Tibial artery (tissue), 4 donors: ENCODE results near the gene NR3C2.

Experiments used
- DNase-seq, 2 donors: peaks; one replicate each; pipeline ENCODE4 v3.0.0-alpha.2; 2019
- H3K27ac ChIP-seq, 2 donors: fragments of 200-600 bp; sonication (generic) in 1 of 2; 1 replicate in 1 of 2; 2 replicates in 1 of 2; pipeline ENCODE4 v1.5.1; 2018 to 2019; ENCODE audit warnings: mild to moderate bottlenecking in 1 of 2
- H3K27me3 ChIP-seq, 2 donors: fragments of 200-600 bp; sonication (generic) in 1 of 2; one replicate each; pipeline versions ENCODE4 v1.5.1 to v1.6.0; 2016 to 2019
- H3K36me3 ChIP-seq, 3 donors: fragments of 200-600 bp; sonication (generic) in 2 of 3; one replicate each; pipeline ENCODE4 v1.5.1; 2016 to 2019; ENCODE audit warnings: mild to moderate bottlenecking in 2 of 3
- H3K4me1 ChIP-seq, 4 donors: fragments of 200-600 bp; sonication (generic) in 2 of 4; 1 replicate in 3 of 4; 2 replicates in 1 of 4; pipeline ENCODE4 v1.5.1; 2016 to 2019
- H3K4me3 ChIP-seq, 2 donors: fragments of 200-600 bp; sonication (generic) in 1 of 2; 1 replicate in 1 of 2; 2 replicates in 1 of 2; pipeline ENCODE4 v1.5.1; 2018 to 2019; ENCODE audit warnings: mild to moderate bottlenecking in 2 of 2
- H3K9me3 ChIP-seq, 3 donors: fragments of 200-600 bp; sonication (generic) in 1 of 3; one replicate each; pipeline ENCODE4 v1.5.1; 2016 to 2019
- CTCF ChIP-seq, 2 experiments: fragments of 200-600 bp in 1 of 2; fragments of 450-650 bp in 1 of 2; IDR thresholded peaks; one replicate each; pipeline ENCODE4 v1.5.1; 2017 to 2019; ENCODE audit warnings: antibody characterized with exemption in 2 of 2, mild to moderate bottlenecking in 1 of 2, moderate library complexity in 1 of 2
- intact Hi-C: fragments of 100-400 bp; cut with DNase I; formaldehyde crosslinking; loops from one replicate; pipeline ENCODE4 v1.15.0; 2023; ENCODE audit warnings: low total_unique reads

NR3C2 gene

GRCh38 chr4:148311526-148311925 is 130.7 kb downstream of the NR3C2 start:
- Histone ChIP-seq H3K27ac (no peak overlapping the region), H3K4me1 (peaks cover 0 to 8% (median 2%) of the 10 kb centered on the region in 4 donors), H3K9me3 (no peaks in the 10 kb centered on the region), H3K36me3 (no peaks in the 10 kb centered on the region), H3K4me3 (no peak overlapping the region), H3K27me3 (no peaks in the 10 kb centered on the region)
- intact Hi-C loops, result no loop called here
- no peak for TF ChIP-seq CTCF (IDR thresholded peaks at IDR 0.05)
- DNase-seq, result no peak

- no peaks in the 10 kb centered on the region for H3K27me3 ChIP-seq
- TF ChIP-seq CTCF (IDR thresholded peaks at IDR 0.05), result no peak
- H3K27ac ChIP-seq, result no peak overlapping the region
- H3K36me3 ChIP-seq, result no peaks in the 10 kb centered on the region
- no peak for DNase-seq
- intact Hi-C loops, result no loop called here
- no peak overlapping the region for H3K4me3 ChIP-seq
- no peaks in the 10 kb centered on the region for H3K9me3 ChIP-seq
- peaks cover 0 to 8% (median 2%) of the 10 kb centered on the region in 4 donors for H3K4me1 ChIP-seq
These were observed 131.5 kb downstream of the NR3C2 start for GRCh38 chr4:148310756-148311155.

GRCh38 chr4:148305751-148306150 is 136.5 kb downstream of the NR3C2 start:
- no peak for DNase-seq
- no peaks in the 10 kb centered on the region for H3K9me3 ChIP-seq
- no peak overlapping the region for H3K4me3 ChIP-seq
- no peaks in the 10 kb centered on the region for H3K36me3 ChIP-seq
- H3K27me3 ChIP-seq, result no peaks in the 10 kb centered on the region
- H3K27ac ChIP-seq, result no peak overlapping the region
- TF ChIP-seq CTCF (IDR thresholded peaks at IDR 0.05), result no peak
- no peaks in the 10 kb centered on the region for H3K4me1 ChIP-seq
- intact Hi-C loops, result no loop called here

- intact Hi-C loops, result no loop called here
- H3K27me3 ChIP-seq, result no peaks in the 10 kb centered on the region
- no peaks in the 10 kb centered on the region for H3K9me3 ChIP-seq
- TF ChIP-seq CTCF (IDR thresholded peaks at IDR 0.05), result no peak
- H3K36me3 ChIP-seq, result no peaks in the 10 kb centered on the region
- H3K4me1 ChIP-seq, result no peaks in the 10 kb centered on the region
- no peak for DNase-seq
- no peak overlapping the region for H3K27ac ChIP-seq
- no peak overlapping the region for H3K4me3 ChIP-seq
These were observed 139.8 kb downstream of the NR3C2 start for GRCh38 chr4:148302416-148302815.

- no peaks in the 10 kb centered on the region for H3K9me3 ChIP-seq
- H3K27me3 ChIP-seq, result no peaks in the 10 kb centered on the region
- H3K36me3 ChIP-seq, result no peaks in the 10 kb centered on the region
- TF ChIP-seq CTCF (IDR thresholded peaks at IDR 0.05), result no peak
- H3K4me1 ChIP-seq, result no peaks in the 10 kb centered on the region
- no peak overlapping the region for H3K4me3 ChIP-seq
- no peak overlapping the region for H3K27ac ChIP-seq
- DNase-seq, result no peak
- intact Hi-C loops, result no loop called here
These were observed 141.3 kb downstream of the NR3C2 start for GRCh38 chr4:148300877-148301276.

- TF ChIP-seq CTCF (IDR thresholded peaks at IDR 0.05), result no peak
- Histone ChIP-seq H3K4me3 (no peak overlapping the region), H3K4me1 (no peaks in the 10 kb centered on the region), H3K27me3 (no peaks in the 10 kb centered on the region), H3K27ac (no peak overlapping the region), H3K9me3 (no peaks in the 10 kb centered on the region), H3K36me3 (no peaks in the 10 kb centered on the region)
- intact Hi-C loops, result no loop called here
- DNase-seq, result no peak
These were observed 142.9 kb downstream of the NR3C2 start for GRCh38 chr4:148299337-148299736.
